Pulmonary artery endothelial cell (primary cell): ENCODE measurements around the gene COL11A2. TPM values are rescaled to one million over a fixed set of nuclear protein-coding genes. Genes with fewer than 3 reads are reported as not detected.

ENCODE experiments used
- DNase-seq: peaks from one replicate; pipeline ENCODE4 v3.0.0-alpha.2; 2011; ENCODE audit warnings: low read depth, low spot score
- total RNA-seq: library from RNA; depleted of rRNA; stranded (reverse); fragments of >200 nt; gene quantifications from 2 replicates; pipeline ENCODE4 v1.2.3, GENCODE V29; 2014

COL11A2 gene
- total RNA-seq, 1 donor from 2014 or later, result 0.07 TPM

- no peak for DNase-seq
These were observed 19.4 kb downstream of the COL11A2 start for GRCh38 chr6:33172688-33173534.

GRCh38 chr6:33171880-33172687 lies 20.2 kb downstream of the COL11A2 start:
- DNase-seq, result no peak

GRCh38 chr6:33171016-33171879 lies 21.0 kb downstream of the COL11A2 start:
- no peak for DNase-seq

- DNase-seq, result no peak
These were observed 21.9 kb downstream of the COL11A2 start for GRCh38 chr6:33170176-33171015.

- no peak for DNase-seq
These were observed 22.7 kb downstream of the COL11A2 start for GRCh38 chr6:33169291-33170175.

GRCh38 chr6:33168639-33169038 lies 23.6 kb downstream of the COL11A2 start:
- no peak for DNase-seq

- DNase-seq, result no peak
These were observed 24.0 kb downstream of the COL11A2 start for GRCh38 chr6:33168284-33168601.

GRCh38 chr6:33167374-33168283 lies 24.6 kb downstream of the COL11A2 start:
- no peak for DNase-seq

GRCh38 chr6:33166811-33167210 lies 25.5 kb downstream of the COL11A2 start:
- no peak for DNase-seq

GRCh38 chr6:33166363-33166762 lies 25.9 kb downstream of the COL11A2 start:
- DNase-seq, result no peak

GRCh38 chr6:33165581-33166258 lies 26.5 kb downstream of the COL11A2 start:
- no peak for DNase-seq

- DNase-seq, result no peak
These were observed 27.4 kb downstream of the COL11A2 start for GRCh38 chr6:33164665-33165373.

GRCh38 chr6:33164176-33164575 lies 28.1 kb downstream of the COL11A2 start:
- no peak for DNase-seq

- DNase-seq, result no peak
These were observed 28.7 kb downstream of the COL11A2 start for GRCh38 chr6:33163540-33163939.

GRCh38 chr6:33161354-33162331 lies 30.6 kb downstream of the COL11A2 start:
- DNase-seq, result no peak

- DNase-seq, result no peak
These were observed 31.4 kb downstream of the COL11A2 start for GRCh38 chr6:33160728-33161344.
